Stimulated activated CD8-positive, alpha-beta memory T cell treated with anti-CD3 and anti-CD28 coated beads, Interleukin-7, amount 100 ng/mL, for 1 hour (primary cell): ENCODE data around the gene SHROOM2.
"Not testable (repeated sequence)": the region's sequence is repeated elsewhere in the genome, so short reads cannot be mapped to it uniquely, and the experiment has no call there.

Experiments used
- DNase-seq, 2 donors: peaks; one replicate each; pipeline ENCODE4 v3.0.0-alpha.2; 2020; ENCODE audit warnings: low read depth in 2 of 2

SHROOM2 gene, protein sequence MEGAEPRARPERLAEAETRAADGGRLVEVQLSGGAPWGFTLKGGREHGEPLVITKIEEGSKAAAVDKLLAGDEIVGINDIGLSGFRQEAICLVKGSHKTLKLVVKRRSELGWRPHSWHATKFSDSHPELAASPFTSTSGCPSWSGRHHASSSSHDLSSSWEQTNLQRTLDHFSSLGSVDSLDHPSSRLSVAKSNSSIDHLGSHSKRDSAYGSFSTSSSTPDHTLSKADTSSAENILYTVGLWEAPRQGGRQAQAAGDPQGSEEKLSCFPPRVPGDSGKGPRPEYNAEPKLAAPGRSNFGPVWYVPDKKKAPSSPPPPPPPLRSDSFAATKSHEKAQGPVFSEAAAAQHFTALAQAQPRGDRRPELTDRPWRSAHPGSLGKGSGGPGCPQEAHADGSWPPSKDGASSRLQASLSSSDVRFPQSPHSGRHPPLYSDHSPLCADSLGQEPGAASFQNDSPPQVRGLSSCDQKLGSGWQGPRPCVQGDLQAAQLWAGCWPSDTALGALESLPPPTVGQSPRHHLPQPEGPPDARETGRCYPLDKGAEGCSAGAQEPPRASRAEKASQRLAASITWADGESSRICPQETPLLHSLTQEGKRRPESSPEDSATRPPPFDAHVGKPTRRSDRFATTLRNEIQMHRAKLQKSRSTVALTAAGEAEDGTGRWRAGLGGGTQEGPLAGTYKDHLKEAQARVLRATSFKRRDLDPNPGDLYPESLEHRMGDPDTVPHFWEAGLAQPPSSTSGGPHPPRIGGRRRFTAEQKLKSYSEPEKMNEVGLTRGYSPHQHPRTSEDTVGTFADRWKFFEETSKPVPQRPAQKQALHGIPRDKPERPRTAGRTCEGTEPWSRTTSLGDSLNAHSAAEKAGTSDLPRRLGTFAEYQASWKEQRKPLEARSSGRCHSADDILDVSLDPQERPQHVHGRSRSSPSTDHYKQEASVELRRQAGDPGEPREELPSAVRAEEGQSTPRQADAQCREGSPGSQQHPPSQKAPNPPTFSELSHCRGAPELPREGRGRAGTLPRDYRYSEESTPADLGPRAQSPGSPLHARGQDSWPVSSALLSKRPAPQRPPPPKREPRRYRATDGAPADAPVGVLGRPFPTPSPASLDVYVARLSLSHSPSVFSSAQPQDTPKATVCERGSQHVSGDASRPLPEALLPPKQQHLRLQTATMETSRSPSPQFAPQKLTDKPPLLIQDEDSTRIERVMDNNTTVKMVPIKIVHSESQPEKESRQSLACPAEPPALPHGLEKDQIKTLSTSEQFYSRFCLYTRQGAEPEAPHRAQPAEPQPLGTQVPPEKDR (N-terminal part only)

DNA sequence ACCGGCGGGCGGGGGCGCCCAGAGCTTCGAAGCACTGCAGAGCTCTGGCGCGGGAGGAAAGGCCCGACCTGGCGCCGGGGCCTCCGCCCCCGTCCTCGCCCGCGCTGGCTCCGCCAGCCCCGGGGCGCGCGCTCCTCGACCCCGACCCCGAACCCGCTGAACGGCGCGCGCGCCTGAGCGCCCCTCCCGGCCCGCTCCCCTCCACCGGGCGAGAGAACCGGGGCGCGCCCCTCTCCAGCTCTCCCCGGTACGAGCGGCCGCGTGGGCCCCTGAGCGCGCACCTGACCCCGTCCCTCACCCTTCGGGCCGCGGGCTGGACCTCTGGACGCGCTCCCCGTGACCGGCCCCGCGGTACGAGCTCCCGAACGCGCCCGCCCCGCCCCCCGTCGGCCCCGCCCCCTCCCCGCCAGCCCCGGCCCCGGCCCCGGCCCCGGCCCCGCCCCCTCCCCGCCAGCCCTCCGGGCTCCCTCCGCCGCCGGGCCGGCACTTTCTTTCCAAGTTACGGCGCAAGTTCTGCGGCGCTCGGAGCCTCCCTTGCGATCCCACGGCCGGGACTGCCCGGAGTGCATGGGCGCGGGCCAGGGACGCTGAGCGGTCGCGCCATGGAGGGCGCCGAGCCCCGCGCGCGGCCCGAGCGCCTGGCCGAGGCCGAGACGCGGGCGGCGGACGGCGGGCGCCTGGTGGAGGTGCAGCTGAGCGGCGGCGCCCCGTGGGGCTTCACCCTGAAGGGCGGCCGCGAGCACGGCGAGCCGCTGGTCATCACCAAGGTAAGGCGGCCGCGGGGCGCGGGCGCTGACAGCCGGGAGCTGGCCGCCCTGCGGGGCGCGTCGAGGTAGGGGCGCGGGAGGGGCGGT, at the start of gene SHROOM2:
TSS of gene SHROOM2 (plus strand) at position 486 of the 854 bp plus-strand sequence. CDS start at position 603, 117 bp downstream.
- no peak for DNase-seq

DNA sequence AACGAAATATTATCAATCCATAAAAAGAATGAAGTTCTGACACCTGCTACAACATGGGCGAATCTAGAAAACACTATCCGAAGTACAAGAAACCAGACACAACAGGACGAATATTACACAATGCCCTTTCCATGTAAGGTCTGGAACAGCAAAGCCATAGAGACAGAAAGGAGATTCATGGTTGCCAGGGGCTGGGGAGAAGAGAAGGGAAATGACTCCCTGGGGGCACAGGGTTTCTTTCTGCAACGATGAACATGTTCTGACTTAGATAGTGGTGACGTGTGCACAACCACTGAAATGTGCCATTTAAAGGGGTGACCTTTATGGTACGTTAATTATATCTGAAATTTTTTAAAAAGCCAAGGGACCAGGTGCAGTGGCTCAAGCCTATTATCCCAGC, 48.9 kb upstream of the SHROOM2 start:
- DNase-seq: no peak

DNA sequence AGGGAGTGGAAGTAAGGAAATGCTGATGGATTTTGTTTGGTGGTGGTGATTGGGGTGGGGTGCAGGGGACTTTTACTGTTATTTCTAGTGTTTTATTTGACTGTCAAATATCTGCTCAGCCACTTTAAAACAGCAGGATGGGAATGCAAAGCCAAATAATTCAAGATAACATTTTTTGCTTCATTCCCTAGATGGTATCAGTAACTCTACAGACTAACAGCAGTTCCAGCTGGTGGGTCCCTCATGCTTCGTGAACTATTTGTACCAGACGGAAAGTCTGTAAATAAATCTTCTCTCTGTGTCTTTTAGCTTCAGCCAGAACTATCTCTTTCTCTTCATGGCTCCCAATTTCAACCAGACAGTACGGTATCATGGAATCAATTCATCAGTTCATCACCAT, 48.1 kb upstream of the SHROOM2 start:
- DNase-seq: no peak

DNA sequence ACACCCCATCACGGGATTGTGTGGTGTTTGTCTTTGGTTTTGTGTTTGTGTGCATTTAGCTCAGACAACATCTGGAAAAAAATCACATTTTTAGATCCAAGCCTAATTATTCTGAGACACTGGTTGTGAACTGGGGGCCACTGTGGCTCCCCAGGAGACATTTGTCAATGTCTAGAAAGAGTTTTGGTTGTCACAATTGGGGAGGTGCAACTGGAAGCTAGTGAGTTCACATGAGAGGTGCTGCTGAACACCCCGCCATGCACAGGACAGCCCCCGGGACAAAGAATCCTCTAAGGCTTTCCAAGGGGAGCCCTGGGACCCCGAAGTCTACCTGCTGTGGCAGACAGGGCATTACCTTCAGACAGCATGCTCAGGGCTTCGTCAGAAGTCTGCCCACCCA, 47.1 kb upstream of the SHROOM2 start:
- DNase-seq: no peak

DNA sequence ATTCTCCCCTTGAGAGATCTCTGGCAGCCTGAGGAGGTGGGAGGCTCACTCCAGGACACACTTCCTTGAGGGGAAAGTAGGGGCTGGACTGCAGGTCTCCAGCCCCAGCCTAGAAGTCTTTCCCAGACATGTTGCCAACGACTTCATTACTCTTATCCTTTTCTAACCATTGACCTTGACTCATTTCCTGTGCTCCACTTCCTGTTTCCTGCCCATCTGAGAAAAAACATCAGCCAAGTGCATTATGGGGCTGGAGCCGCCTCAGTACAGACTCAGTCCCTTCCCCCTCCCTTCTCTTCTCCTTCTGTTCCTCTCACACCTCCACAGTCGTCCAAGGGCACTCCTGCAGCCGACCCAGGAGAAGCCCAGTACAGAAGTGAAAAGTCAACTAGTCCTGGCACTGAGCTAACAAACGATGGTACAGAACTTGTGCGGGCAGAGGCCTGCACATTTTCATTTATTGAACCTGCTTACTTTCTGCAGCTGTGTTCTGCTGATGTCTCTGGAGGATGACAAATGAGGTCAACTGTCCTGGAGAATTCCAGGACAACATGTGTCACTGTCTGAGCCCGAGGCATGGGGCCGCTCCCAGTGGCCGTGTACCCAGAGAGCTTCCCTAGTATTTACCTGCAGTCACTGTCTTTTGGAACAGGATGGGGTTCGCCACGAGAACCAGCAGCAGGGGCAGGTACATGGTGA, 40.7 kb upstream of the SHROOM2 start:
- no peak for DNase-seq

DNA sequence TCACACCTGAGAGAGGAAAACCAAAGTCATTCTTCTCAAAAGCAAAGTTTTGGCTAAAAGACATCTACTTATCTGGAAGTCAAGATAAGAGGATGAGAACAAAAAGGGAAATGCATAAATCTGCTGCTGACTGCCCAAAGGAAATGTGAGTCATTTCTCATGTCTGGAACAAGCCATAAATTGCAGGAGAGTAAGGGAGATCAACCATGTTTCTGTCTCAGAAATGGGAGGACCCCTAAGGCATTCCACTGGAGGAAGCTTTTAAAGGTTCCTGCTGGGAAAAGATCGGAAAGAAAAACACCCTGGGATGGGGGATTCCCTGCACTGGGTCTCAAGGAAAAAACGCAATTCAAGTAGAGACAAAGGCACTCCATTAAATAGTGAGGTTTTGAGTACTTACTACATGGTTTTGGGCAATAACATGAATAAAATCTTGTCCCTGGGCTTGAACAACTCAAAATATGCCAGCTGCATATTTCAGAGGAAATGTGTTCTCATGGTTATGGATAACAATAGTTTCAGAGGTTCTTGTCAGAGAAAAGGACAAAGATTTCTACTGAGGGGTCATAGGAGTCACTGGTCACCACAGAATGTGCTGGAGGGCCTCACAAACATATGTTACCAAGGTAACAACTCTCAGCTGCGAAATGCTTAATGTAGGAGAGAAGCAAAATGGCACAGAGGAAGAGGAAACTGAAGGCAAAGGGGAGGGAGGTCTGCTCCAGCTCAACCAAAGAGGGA, 39.9 kb upstream of the SHROOM2 start:
- no peak for DNase-seq

DNA sequence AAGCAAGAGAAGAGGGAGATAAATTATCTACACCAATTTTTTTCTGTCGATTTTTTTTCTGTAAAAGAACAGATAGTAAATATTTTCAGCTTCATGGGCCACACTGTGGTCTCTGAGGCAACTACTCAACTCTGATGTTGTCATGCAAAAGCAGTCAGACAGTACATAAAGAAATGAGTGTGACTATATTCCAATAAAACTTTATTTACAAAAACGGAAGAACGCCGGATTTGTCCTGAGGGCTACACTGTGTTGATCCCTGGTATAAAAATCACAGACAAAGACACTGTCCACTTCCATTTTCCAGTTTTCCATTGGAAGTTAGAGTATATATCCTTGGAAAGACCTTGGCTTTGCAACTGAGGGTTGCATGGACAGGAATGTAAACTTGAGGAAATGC, 38.6 kb upstream of the SHROOM2 start:
- DNase-seq: no peak

DNA sequence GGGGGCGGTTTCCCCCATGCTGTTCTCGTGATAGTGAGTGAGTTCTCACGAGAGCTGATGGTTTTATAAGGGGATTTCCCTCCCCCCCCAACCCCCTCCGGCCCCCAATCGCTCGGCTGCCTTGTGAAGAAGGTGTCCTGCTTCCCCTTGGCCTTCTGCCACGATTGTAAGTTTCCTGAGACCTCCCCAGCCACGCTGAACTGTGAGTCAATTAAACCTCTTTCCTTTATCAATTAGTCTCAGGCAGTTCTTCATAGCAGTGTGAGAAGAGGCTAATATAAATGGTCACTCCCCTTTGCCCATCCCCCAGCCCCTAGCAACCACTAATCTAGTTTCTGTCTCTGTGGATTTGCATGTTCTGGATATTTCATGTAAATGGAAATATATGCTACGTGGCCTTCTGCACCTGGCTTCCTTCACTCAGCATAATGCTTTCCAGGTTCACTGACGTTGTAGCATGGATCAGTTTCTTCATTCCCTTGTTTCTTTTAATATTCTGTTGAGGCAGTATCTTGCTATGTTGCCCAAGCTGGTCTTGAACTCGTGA, 37.0 kb upstream of the SHROOM2 start:
- no peak for DNase-seq

DNA sequence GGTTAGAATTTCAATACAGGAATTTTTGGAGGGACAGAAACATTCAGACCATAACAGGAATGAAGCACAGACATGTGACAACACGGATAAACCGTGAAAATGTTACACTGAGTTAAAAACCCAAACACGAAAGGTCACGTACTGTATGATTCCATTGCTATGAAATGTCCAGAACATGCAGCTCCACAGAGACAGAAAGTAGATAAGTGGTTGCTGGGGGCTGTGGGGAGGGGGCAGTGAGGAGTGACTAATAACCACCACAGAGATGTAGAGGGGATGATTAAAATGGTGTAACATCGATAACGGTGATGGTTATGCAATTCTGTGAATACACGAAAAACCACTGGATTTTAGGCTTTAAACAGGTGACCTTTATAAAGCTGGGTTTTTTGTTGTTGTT, 28.9 kb upstream of the SHROOM2 start:
- no peak for DNase-seq

DNA sequence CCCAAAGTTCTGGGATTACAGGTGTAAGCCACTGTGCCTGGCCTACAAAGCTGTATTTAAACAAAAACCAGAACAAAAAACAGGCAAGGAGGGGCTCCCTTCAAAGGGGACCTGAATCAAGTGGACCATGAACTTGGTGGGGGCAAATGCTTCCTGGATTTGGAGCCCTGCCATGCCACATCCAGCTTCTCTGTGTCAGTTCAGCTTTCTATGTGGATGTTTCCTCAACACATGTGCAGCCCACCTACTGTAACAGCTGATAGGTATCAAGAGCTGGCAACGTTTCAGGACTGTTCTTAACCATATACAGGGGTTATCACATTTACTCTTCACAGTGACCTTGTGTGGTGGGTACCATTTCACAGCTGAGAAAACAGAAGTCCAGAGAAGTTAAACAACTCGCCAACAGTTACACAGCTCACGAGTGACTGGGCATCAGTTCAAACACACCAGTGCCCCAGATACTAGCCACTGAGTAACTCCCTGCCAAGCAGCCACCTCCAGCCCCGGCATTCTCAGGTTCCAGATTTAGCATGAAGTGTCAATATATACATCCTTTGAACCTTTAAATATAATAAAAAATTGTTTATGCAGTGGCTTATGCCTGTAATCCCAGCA, 28.1 kb upstream of the SHROOM2 start:
- no peak for DNase-seq

DNA sequence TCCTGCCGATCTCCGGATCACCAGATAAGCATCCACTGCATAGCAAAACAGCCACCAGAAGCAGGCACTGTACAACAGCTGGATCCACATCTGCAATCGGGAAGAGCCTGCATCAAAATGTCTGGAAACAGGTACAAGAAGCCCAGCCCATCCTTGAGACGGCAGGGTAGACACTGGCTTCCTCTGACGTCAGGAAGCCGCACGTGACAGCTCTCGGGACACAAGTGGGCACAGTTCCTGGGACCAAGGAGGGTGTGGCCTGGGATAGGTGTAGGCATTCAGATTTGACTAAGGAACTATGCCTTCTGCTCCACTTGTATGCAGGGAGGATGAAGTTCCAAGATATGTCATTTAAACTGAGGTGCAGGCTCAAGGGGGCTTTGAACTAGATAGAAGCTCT, 26.9 kb upstream of the SHROOM2 start:
- DNase-seq: no peak

DNA sequence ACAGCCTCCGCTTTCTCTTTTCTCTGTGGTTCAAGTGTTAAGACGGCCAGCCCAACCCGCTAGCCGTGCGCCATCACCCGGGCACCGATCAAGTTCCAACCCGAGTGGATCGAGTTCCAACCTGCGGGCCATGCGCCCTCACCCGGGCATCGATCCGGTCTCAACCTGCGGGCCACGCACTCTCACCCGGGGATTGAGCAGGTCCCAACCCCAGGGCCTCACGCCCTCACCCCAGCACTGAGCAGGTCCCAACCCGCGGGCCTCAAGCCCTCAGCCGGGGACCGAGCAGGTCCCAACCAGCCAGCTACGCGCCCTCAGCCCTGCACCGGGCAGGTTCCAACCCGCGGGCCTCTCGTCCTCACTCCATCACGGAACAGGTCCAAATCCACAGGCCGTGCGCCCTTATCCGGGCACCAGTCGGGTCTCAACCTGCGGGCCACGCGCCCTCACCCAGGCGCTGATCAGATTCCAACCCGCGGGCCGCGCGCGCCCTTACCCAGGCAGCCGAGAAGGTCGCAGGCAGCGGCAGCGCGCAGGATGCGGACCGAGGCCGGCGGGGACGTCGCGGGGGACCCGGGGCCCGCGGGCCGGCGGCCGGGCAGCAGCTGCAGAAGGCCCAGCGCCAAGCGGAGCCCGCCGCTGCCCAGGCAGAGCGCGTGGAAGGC, 21.0 kb upstream of the SHROOM2 start:
- no peak for DNase-seq

DNA sequence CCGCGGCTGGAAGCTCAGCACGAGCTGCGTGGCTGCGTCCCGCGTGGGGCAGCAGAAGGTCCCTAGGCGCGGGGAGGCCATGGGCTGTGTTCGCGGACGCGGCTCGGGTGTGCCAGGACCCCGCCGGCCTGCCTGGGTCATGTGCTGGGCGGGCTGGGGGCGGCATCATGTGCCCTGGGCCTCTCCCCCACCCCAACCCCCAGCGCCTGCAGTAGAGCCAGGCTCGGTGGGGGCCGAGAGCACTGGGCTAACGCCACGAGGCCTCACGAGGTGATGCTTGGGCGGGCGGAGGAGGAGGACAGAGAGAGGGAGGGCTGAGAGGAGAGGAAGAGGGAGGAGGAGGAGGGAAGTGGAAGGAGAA, 20.5 kb upstream of the SHROOM2 start, which contains the start of gene GPR143:
TSS of gene GPR143 (minus strand) at position 111 of the 361 bp plus-strand sequence. CDS start at position 81, 30 bp downstream.
- DNase-seq: no peak

DNA sequence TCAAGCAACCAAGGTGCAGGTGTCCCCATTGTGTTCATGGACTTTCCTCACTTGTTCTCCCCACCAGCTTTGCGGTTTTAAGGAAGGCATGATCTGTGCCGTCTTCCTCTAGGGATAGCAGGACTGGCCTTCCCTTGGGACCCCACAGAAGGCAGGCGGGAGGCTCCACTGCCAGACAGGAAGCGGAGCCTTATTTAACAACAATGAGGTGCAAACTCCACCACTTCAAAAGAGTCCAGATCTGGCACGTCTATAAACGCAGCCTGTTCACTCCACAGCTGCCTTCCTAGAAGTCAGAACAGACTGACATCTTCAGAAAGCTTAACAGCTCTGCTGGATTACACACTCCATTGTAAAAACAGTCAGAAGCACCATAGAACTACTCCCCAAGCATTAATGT, 18.9 kb upstream of the SHROOM2 start:
- no peak for DNase-seq

DNA sequence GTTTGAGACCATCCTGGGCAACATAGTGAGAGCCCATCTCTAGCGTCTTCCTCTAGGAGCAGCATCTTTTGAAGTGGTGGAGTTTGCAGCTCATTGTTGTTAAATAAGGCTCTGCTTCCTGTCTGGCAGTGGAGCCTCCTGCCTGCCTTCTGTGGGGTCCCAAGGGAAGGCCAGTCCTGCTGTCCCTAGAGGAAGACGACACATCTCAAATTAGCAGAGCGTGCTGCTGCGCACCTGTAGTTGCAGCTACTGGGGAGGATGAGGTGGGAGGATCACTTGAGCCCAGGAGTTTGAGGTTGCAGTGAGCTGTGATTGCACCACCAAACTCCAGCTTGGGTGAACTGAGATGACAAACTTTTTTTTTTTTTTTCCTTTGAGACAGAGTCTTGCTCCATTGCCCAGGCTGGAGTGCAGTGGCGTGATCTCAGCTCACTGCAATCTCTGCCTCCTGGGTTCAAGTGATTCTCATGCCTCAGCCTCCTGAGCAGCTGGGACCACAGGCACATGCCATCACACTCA, 17.8 kb upstream of the SHROOM2 start:
- DNase-seq: not testable (repeated sequence)

DNA sequence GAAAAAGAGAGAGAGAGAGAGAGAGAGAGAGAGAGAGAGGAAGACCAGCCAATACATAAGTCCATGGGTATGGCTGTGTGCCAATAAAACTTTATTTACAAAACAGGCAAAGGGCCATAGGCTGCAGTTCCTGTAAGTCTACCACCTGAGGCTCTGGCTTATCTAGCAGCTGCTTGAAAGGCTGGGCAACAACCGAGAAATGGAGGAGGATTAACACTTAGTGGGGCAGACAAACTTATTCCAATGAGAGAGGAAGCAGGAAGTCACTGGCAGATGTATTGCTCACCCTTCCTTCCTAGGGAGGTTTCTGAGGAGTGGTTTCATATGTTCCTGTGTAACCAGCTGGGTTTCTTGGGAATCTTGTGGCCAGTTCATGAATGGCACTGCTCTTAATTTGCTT, 15.9 kb upstream of the SHROOM2 start:
- DNase-seq: no peak

DNA sequence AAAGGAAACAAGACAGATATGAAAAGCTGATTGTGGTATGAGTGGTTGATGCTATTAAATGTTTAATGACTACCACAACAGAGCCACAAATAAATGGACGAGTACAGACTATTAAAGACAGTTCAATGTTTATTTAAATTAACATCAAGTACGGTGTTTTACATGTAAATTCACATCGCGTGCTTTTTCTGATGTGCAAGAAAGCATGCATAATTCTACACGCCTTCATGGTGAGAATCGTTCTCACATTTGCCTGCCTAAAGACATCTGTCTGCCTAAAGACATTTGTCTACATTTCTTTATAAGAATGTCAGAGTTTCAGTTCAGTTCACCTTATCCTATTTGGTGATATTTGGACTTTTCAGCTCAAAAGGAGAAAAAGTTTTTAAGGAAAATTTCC, 13.3 kb upstream of the SHROOM2 start:
- no peak for DNase-seq

DNA sequence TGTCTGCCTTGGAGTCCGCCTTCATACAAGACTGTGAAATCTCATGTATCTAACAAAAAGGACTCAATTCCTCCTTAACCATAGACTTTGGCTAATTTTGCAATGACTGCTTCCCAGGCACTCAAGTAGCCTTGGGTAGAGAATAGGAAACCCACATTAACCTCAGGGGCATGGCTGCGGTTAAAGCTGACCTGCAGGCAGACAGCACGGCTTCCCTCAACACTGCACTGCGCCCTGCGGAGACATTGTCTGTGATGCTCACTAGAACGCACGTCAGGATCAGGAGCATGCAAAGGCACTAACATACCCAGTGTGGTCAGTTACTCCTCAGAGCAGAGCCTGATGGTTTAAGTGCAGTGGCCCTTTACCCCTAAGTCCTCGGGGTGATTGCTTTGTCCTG, 10.3 kb upstream of the SHROOM2 start:
- DNase-seq: no peak
